Keratinocyte (primary cell): ENCODE measurements around the gene MALRD1. TPM values are rescaled to one million over a fixed set of nuclear protein-coding genes. Genes with fewer than 3 reads are reported as not detected.

Source experiments
- DNase-seq: peaks from one replicate; pipeline ENCODE4 v3.0.0-alpha.2; 2011; ENCODE audit warnings: low read depth, missing footprints, low spot score
- FAIRE-seq: peaks from 2 replicates; lab custom pipeline; 2011; peaks lifted over from hg19 to GRCh38; lab: Jason Lieb, UNC
- H2AFZ ChIP-seq: 2 replicates; pipeline ENCODE4 v1.6.0; 2012; ENCODE audit warnings: low read length, control low read depth, inconsistent platforms; ENCODE audit not compliant: control insufficient read depth
- H3K27ac ChIP-seq: 2 replicates; pipeline ENCODE4 v1.5.1; 2011; ENCODE audit warnings: low read length; ENCODE audit not compliant: control insufficient read depth, insufficient read depth
- H3K27me3 ChIP-seq: 3 replicates; pipeline ENCODE4 v1.6.0; 2011; ENCODE audit warnings: low read length; ENCODE audit not compliant: control insufficient read depth, insufficient read depth; ENCODE audit errors: extremely low read depth
- H3K36me3 ChIP-seq, 2 experiments: 2 replicates in 1 of 2; 3 replicates in 1 of 2; pipeline ENCODE4 v1.5.1; 2011; ENCODE audit warnings: low read length in 2 of 2, mild to moderate bottlenecking in 1 of 2; ENCODE audit not compliant: control insufficient read depth in 2 of 2, insufficient read depth in 2 of 2; ENCODE audit errors: extremely low read depth in 1 of 2
- H3K4me1 ChIP-seq: 3 replicates; pipeline ENCODE4 v1.5.1; 2011; ENCODE audit warnings: low read length; ENCODE audit not compliant: control insufficient read depth, insufficient read depth; ENCODE audit errors: extremely low read depth
- H3K4me2 ChIP-seq: 3 replicates; pipeline ENCODE4 v1.6.0; 2011; ENCODE audit warnings: low read depth, low read length; ENCODE audit not compliant: control insufficient read depth, insufficient read depth; ENCODE audit errors: extremely low read depth
- H3K4me3 ChIP-seq, 3 experiments: fragments of 200-600 bp in 1 of 3; sonication (generic) in 1 of 3; 2 replicates in 2 of 3; 3 replicates in 1 of 3; pipeline ENCODE4 v1.5.1; 2011 to 2016; ENCODE audit warnings: low read length in 3 of 3, mild to moderate bottlenecking in 3 of 3, control low read depth in 2 of 3, inconsistent platforms in 1 of 3, low read depth in 1 of 3, mixed read lengths in 1 of 3, mixed run types in 1 of 3, moderate library complexity in 1 of 3; ENCODE audit not compliant: control insufficient read depth in 2 of 3, insufficient read depth in 2 of 3; ENCODE audit errors: extremely low read depth in 1 of 3
- H3K79me2 ChIP-seq: 2 replicates; pipeline ENCODE4 v1.6.0; 2012; ENCODE audit warnings: low read length; ENCODE audit not compliant: control insufficient read depth, insufficient read depth
- H3K9ac ChIP-seq: 3 replicates; pipeline ENCODE4 v1.6.0; 2011; ENCODE audit warnings: low read length; ENCODE audit not compliant: control insufficient read depth, insufficient read depth; ENCODE audit errors: extremely low read depth
- H3K9me1 ChIP-seq: 3 replicates; pipeline ENCODE4 v1.6.0; 2011; ENCODE audit warnings: low read length; ENCODE audit not compliant: control insufficient read depth, insufficient read depth; ENCODE audit errors: extremely low read depth
- H3K9me3 ChIP-seq: 2 replicates; pipeline ENCODE4 v1.5.1; 2012; ENCODE audit warnings: low read depth, low read length; ENCODE audit not compliant: control insufficient read depth
- H4K20me1 ChIP-seq: 3 replicates; pipeline ENCODE4 v1.6.0; 2011; ENCODE audit warnings: low read length; ENCODE audit not compliant: control insufficient read depth, insufficient read depth; ENCODE audit errors: extremely low read depth
- CTCF ChIP-seq, 3 experiments: IDR thresholded peaks in 1 of 3; conservative IDR thresholded peaks in 1 of 3; optimal IDR thresholded peaks in 1 of 3; 2 replicates in 2 of 3; 3 replicates in 1 of 3; pipeline versions ENCODE3 to v1.5.1; 2011; ENCODE audit warnings: low read length in 3 of 3, mild to moderate bottlenecking in 3 of 3, moderate library complexity in 2 of 3, control low read depth in 1 of 3, inconsistent platforms in 1 of 3; ENCODE audit not compliant: insufficient read depth in 2 of 3; ENCODE audit errors: extremely low read depth in 1 of 3
- EZH2 ChIP-seq: IDR thresholded peaks from one replicate; pipeline ENCODE4 v1.6.1; 2012; ENCODE audit warnings: inconsistent platforms, mild to moderate bottlenecking, low read length, moderate library complexity
- dilution Hi-C: fragments of 300-500 bp; cut with MboI; formaldehyde crosslinking; loops from one replicate; pipeline ENCODE4 v1.7.0; 2020; ENCODE audit warnings: low sequenced_read_pairs; ENCODE audit not compliant: extremely low pct_ligation_motif_present
- polyA plus RNA-seq, 5 experiments: library from polyadenylated mRNA; depleted of rRNA in 3 of 5; stranded (reverse) in 3 of 5; stranded (forward) in 1 of 5; unstranded in 1 of 5; fragments of >200 nt; gene quantifications; 1 replicate in 1 of 5; 2 replicates in 3 of 5; 3 replicates in 1 of 5; pipeline versions ENCODE4 v1.2.1 to v1.2.3, GENCODE V29; 2011 to 2012; ENCODE audit warnings: missing spikeins in 2 of 5, low read depth in 1 of 5, low replicate concordance in 1 of 5

MALRD1 gene
- polyA plus RNA-seq, 1 donor (not counting 4 experiments of a cell fraction or from before 2014, with no cell fraction given), result not detected

- H4K20me1 ChIP-seq, result no peaks in the 10 kb centered on the region
- no peak overlapping the region for H3K9ac ChIP-seq
- no peaks in the 10 kb centered on the region for H3K9me1 ChIP-seq
- no peaks in the 10 kb centered on the region for H3K79me2 ChIP-seq
- no peak for FAIRE-seq
- no peak overlapping the region for H3K4me3 ChIP-seq
- no peaks in the 10 kb centered on the region for H3K9me3 ChIP-seq
- no peak for DNase-seq
- H3K4me2 ChIP-seq, result no peak overlapping the region
- no peaks in the 10 kb centered on the region for H3K36me3 ChIP-seq
- peak overlapping the region; percentile 50 for H2AFZ ChIP-seq
- TF ChIP-seq CTCF (optimal IDR thresholded peaks at IDR 0.05 in 1 of 3, IDR thresholded peaks at IDR 0.05 in 1 of 3, conservative IDR thresholded peaks at IDR 0.05 in 1 of 3; ENCODE audit: extremely low read depth in 1 of 3, insufficient read depth in 2 of 3, low read length in 3 of 3) (no peak), EZH2 (no peak)
- H3K4me1 ChIP-seq, result no peaks in the 10 kb centered on the region
- no peak overlapping the region for H3K27ac ChIP-seq
- dilution Hi-C loops, result no loop called here
- no peaks in the 10 kb centered on the region for H3K27me3 ChIP-seq
These were observed 589.7 kb downstream of the MALRD1 start for GRCh38 chr10:19638182-19638895.

GRCh38 chr10:19638896-19639233, 590.3 kb downstream of the MALRD1 start:
- H3K27ac ChIP-seq, result no peak overlapping the region
- H3K79me2 ChIP-seq, result no peaks in the 10 kb centered on the region
- dilution Hi-C loops, result no loop called here
- H3K4me1 ChIP-seq, result no peaks in the 10 kb centered on the region
- TF ChIP-seq CTCF (optimal IDR thresholded peaks at IDR 0.05 in 1 of 3, IDR thresholded peaks at IDR 0.05 in 1 of 3, conservative IDR thresholded peaks at IDR 0.05 in 1 of 3; ENCODE audit: extremely low read depth in 1 of 3, insufficient read depth in 2 of 3, low read length in 3 of 3) (no peak), EZH2 (no peak)
- no peaks in the 10 kb centered on the region for H3K27me3 ChIP-seq
- DNase-seq (no peak), FAIRE-seq (no peak)
- H2AFZ ChIP-seq, result no peak overlapping the region
- H3K4me2 ChIP-seq, result no peak overlapping the region
- no peaks in the 10 kb centered on the region for H3K9me1 ChIP-seq
- H3K36me3 ChIP-seq, result no peaks in the 10 kb centered on the region
- no peak overlapping the region for H3K9ac ChIP-seq
- no peaks in the 10 kb centered on the region for H3K9me3 ChIP-seq
- no peak overlapping the region for H3K4me3 ChIP-seq
- no peaks in the 10 kb centered on the region for H4K20me1 ChIP-seq
